Activated CD4-positive, alpha-beta T cell treated with anti-CD3 and anti-CD28 coated beads, Interleukin-2, Interleukin-4, amounts not matched to agents 100 ng/mL and 50 ng/mL, durations not matched to agents 16 hours and 8 hours (primary cell): ENCODE results near the gene DLG2.
"Not testable (repeated sequence)": the region's sequence is repeated elsewhere in the genome, so short reads cannot be mapped to it uniquely, and the experiment has no call there.

ENCODE experiments used
- DNase-seq: peaks from one replicate; pipeline ENCODE4 v3.0.0-alpha.2; 2020; ENCODE audit warnings: low spot score

DLG2 gene

DNA sequence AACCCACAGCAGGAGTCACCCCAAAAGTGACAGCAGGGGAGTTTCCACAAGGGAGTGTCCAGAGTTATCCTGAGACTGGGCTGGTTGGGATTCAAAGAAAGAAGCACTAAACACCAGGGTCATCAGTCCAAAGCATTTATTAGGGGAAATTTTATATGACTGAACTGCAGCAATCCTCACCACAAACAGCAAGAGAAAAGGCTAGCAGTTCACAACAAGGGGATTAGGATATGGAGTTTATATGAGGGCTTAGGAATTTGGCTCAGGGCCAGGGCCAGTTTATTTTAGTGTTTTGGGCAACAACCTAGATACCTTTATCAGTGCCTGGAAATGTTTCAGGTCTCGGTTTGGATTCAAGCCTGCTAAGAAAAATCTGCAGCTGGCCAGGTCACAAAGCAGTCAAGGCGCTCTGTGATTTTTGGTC, 16.1 kb upstream of the DLG2 start:
- DNase-seq: no peak

DNA sequence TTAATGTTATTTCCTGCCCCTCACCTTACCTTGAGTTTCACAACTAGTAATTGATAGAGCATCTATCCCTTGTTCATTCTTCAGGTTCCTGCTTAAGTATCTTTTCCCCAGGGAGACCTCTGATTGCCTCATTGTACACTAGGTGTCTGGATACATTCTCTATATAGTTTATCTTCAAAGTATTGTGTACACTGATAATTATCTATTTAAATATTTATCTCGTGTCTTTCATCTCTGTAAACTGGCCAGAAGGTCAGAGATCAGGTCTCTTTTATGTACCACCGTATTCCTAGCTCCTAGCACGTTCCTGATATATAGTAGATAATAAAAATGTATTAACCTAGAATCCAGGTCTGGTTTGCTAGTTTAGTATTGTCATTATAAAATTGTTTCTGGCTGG, 7.6 kb upstream of the DLG2 start:
- no peak for DNase-seq

DNA sequence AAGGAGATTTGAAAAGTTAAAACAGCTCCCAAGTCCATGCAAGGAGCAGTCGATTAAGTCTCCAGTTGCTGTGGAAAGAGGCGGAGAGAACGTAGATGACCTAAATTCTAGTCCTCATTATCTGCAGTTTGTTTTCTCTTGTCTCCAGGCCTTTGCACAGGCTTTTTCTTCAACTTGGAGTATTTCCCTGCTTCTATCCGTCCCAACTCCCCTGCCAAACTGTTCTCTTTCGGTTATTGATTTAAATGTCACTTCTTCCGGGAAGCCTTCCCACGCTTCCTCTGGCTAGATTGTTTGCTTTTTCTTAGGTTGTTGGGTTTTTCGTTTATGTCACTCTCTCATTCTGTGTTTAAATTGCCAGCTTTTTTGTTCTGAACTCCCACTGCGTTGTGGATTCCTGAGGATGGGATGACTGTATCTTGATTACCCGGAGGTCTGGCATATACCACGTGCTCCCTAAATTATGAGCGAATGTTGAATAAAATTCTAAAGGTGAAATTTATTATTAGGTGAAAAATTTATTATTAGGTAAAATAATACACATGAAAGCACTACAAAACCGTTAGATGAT, 1.7 kb upstream of the DLG2 start:
- DNase-seq: no peak

DNA sequence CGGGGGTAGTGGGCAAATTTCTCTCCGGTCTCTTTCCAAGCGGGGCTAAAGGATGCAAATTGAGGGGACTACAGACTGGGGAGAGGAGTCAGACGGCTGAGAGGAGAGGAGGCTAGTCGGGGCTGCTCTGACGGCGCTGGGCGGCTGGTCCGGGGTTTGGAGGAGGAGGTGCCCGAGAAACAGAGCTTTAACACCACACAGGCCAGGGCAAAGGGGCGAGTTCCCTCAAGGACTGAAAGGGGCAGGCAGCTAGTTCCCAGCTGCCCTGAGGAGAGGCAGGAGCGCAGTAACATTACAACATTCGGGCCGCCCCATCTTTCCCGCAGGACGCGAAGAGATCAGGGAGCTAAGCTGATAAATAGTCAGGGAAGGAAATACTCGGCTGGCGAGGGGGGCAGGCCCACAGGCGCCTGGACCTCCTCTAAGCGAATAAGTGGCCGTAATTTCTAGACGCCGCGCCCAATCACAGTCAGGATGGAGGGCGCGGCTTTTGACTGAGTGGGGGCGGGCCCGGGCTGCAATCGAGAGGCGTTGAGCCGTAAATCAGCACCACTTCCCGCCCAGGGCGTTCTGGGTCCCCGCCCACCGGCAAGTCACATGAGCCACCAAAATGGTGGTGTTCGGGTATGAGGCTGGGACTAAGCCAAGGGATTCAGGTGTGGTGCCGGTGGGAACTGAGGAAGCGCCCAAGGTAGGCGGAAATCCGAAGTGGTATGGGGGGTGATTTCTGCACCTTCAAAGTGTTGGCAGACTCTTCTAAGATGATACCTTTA, 1.0 kb upstream of the DLG2 start, which contains the start of gene TMEM126B:
Gene TMEM126B (plus strand): TSS at position 596 of the 773 bp plus-strand sequence. CDS start 15 bp downstream, at position 611.
- peak; percentile 98 for DNase-seq

- no peak for DNase-seq
Measured at GRCh38 chr11:85626496-85626895, 648 bp downstream of the DLG2 start.

GRCh38 chr11:85620256-85620655, 6.9 kb downstream of the DLG2 start:
- DNase-seq: peak; percentile 17

DNA sequence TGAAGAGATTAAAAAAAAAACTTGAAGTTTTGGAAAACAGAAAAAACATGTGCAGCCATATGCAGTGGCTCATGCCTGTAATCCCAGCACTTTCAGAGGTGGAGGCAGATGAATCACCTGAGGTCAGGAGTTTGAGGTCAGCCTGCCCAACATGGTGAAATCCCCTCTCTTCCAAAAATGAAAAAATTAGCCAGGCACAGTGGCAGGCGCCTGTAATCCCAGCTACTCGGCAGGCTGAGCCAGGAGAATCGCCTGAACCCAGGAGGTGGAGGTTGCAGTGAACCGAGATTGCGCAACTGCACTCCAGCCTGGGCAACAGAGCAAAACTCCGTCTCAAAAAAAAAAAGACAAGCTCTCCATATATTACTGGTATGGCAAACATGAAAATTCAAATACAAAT, 7.6 kb downstream of the DLG2 start:
- no peak for DNase-seq

DNA sequence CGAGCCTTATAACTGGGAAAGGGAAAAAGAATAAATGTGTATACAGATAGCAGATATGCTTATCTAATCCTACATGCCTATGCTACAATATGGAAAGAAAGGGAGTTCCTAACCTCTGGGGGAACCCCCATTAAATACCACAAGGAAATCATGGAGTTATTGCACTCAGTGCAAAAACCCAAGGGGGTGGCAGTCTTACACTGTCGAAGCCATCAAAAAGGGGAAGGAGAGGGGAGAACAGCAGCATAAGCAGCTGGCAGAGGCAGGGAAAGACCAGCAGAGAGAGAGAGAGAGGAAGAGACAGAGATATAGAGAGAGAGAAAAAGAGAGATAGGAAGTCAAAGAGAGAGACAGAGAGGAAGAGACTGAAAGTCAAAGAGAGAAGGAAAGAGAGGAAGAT, 15.5 kb downstream of the DLG2 start:
- not testable (repeated sequence) for DNase-seq

DNA sequence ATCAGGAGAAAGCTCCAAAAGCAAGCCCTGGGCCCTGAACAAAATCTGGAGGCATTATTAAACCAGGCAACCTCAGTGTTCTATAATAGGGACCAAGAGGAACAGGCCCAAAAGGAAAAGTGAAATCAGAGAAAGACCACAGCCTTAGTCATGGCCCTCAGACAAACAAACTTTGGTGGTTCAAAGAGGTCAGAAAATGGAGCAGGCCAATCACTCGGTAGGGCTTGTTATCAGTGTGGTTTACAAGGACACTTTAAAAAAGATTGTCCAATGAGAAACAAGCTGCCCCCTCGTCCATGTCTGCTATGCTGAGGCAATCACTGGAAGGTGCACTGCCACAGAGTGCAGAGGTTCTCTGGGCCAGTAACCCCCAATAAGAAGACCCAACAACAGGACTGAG, 17.9 kb downstream of the DLG2 start:
- not testable (repeated sequence) for DNase-seq

DNA sequence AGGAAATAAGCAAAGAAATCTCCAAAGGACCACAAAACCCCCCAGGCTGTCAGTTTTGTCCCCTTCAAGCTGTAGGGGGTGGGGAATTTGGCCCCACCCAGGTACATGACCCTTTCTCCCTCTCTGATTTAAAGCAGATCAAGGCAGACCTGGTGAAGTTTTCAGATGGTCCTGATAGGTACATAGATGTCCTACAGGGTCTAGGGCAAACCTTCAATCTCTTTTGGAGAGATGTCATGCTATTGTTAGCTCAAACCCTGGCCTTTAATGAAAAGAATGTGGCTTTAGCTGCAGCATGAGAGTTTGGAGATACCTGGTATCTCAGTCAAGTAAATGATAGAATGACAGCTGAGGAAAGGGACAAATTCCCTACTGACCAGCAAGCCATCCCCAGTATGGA, 18.5 kb downstream of the DLG2 start:
- DNase-seq: not testable (repeated sequence)

GRCh38 chr11:85606237-85606636, 20.9 kb downstream of the DLG2 start:
- DNase-seq: not testable (repeated sequence)

- no peak for DNase-seq
Measured at GRCh38 chr11:85603220-85603619, 23.9 kb downstream of the DLG2 start.

- no peak for DNase-seq
Measured at GRCh38 chr11:85602526-85603213, 24.5 kb downstream of the DLG2 start.

DNA sequence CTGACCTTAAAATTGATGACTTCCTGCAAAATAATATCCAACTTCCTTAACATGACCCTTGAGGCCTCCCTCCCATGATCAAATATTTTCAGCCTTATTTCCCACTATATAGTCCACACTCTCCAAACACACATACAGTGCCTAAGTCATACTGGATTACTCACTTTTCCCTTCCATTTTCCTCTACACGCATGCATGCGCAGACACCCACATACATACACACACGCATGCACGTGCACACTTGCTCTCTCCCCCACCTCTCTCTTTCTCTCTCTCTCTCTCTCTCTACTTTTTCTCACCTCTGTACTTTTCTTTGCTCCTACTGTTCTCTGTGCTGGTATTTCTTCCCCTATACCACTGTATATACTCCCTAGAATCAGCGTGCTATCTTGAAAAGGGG, 28.1 kb downstream of the DLG2 start:
- no peak for DNase-seq

DNA sequence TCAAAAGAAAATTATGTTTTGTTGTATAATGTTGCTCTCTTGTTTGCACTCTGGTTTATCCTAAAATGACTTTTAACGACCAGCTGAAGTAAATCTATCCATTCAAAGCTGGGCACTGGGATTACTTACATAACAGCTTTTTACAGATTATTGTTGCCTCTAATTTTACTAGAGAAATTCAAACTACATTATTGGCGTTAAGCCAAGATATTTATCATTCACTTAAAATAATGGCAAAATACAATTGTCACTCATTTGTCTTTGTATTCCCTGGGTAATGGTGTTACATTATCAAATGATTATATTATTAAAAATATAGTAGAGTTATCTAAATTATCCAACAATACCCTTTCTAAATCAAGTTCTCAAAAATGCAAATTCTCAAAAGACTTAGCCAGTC, 30.3 kb downstream of the DLG2 start:
- DNase-seq: no peak

- DNase-seq: peak; percentile 56
Measured at GRCh38 chr11:85595285-85595884, 31.8 kb downstream of the DLG2 start.

- no peak for DNase-seq
Measured at GRCh38 chr11:85590848-85591483, 36.2 kb downstream of the DLG2 start.

DNA sequence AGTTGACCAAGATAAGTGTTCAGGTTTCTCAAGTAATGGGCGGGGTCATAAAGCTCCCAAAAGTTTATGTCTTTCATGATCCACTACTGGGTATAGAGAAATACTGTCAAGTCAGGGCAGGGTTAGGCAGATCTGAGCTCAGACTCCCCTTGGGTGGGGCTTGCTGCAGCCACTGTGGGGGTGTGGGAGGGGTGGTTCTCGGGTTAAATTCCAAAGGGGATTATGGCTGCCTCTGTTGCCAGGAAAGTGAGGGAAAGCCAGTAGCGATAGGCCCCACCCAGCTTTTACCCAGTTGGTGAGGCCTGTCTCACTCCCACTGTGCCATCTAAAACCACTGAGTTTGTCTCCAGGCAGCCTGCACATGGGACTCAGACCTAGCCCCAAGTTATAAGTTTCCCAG, 37.8 kb downstream of the DLG2 start:
- no peak for DNase-seq

- no peak for DNase-seq
Measured at GRCh38 chr11:85582111-85582510, 45.0 kb downstream of the DLG2 start.

DNA sequence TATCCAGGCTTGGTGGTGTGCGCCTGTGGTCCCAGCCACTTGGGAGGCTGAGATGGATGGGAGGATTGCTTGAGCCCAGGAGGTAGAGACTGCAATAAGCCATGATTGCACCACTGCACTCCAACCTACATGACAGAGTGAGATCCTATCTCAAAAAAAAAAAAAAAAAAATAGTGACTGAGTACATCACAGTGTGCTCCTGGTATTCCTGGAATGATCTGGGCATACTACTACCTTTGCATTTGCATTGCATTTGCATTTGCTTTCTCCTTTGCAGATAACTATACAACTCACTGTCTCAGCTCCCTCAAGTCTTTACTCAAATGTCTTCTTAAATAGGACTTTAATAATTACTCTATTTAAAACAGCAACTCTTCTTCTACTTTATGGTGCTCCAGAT, 51.8 kb downstream of the DLG2 start:
- DNase-seq: no peak

DNA sequence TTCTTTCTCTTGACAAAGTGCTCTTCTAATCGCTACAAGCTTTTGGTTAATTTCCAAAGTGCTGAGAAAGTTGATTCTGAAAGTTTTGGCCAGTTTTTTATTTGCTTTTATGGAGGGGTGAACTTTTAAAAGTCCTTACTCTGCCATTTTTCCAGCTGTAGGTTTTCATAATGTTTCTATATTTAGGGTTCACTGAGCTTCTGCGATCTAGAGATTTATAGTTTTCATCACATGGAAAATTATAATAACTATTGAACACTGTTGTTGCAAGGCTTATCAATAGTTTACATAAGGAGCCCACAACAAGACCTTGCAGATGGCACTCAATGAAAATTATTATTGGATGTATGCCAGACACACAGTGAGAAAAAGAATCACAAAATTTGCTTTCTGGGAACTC, 55.1 kb downstream of the DLG2 start:
- DNase-seq: no peak

- DNase-seq: no peak
Measured at GRCh38 chr11:85569525-85569924, 57.6 kb downstream of the DLG2 start.
